ENCODE measurements around the gene TTC21B.

GRCh38 chr2:165877565-165878550 lies 75.7 kb downstream of the TTC21B start:
- TF ChIP-seq POLR2A (IDR thresholded peaks at IDR 0.05; ENCODE audit: low read depth, low read length): no peak
- no peak for TF ChIP-seq POLR2AphosphoS5 (IDR thresholded peaks at IDR 0.05; ENCODE audit: low read depth, low read length)

All from GM12892 (cell line).